ENCODE results near the gene ITGA2B. TPM values are rescaled to one million over a fixed set of nuclear protein-coding genes. Genes with fewer than 3 reads are reported as not detected.

The ITGA2B gene
- total and polyA plus RNA-seq, 2 experiments from 2014 or later, result 13.3 to 13.9 TPM

DNA sequence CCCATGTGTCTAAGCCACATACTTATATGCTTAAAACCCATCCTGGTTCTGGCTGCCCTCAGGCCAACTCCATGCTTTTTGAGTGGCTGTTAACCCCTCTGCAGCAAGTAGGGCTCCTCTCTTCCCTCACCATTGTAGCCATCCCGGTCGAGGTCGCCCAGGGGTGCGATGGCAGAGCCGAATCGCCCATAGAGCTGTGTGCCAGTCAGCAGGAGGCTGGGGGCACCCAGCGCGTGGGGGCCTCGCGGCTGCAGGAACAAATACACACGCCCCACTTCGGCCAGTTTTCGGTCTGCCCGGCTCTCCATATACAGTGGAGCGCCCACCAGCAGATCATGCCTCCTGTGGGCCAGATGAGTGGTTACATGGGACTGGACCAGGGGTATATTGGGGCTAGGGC, 6.1 kb downstream of the ITGA2B start (continued):
- TF ChIP-seq, protein P1, sequence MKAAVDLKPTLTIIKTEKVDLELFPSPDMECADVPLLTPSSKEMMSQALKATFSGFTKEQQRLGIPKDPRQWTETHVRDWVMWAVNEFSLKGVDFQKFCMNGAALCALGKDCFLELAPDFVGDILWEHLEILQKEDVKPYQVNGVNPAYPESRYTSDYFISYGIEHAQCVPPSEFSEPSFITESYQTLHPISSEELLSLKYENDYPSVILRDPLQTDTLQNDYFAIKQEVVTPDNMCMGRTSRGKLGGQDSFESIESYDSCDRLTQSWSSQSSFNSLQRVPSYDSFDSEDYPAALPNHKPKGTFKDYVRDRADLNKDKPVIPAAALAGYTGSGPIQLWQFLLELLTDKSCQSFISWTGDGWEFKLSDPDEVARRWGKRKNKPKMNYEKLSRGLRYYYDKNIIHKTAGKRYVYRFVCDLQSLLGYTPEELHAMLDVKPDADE (IDR thresholded peaks at IDR 0.05), result no peak
- TF ChIP-seq, protein P2, sequence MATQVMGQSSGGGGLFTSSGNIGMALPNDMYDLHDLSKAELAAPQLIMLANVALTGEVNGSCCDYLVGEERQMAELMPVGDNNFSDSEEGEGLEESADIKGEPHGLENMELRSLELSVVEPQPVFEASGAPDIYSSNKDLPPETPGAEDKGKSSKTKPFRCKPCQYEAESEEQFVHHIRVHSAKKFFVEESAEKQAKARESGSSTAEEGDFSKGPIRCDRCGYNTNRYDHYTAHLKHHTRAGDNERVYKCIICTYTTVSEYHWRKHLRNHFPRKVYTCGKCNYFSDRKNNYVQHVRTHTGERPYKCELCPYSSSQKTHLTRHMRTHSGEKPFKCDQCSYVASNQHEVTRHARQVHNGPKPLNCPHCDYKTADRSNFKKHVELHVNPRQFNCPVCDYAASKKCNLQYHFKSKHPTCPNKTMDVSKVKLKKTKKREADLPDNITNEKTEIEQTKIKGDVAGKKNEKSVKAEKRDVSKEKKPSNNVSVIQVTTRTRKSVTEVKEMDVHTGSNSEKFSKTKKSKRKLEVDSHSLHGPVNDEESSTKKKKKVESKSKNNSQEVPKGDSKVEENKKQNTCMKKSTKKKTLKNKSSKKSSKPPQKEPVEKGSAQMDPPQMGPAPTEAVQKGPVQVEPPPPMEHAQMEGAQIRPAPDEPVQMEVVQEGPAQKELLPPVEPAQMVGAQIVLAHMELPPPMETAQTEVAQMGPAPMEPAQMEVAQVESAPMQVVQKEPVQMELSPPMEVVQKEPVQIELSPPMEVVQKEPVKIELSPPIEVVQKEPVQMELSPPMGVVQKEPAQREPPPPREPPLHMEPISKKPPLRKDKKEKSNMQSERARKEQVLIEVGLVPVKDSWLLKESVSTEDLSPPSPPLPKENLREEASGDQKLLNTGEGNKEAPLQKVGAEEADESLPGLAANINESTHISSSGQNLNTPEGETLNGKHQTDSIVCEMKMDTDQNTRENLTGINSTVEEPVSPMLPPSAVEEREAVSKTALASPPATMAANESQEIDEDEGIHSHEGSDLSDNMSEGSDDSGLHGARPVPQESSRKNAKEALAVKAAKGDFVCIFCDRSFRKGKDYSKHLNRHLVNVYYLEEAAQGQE (IDR thresholded peaks at IDR 0.05; ENCODE audit: unreplicated experiment), result no peak
- no peak for TF ChIP-seq ZNF114 (CRISPR knock-in tag; IDR thresholded peaks at IDR 0.05)
- TF ChIP-seq CREB1 (CRISPR knock-in tag; IDR thresholded peaks at IDR 0.05; ENCODE audit: low read depth), result no peak
- TF ChIP-seq ZNF331 (CRISPR knock-in tag; IDR thresholded peaks at IDR 0.05; ENCODE audit: low read depth), result no peak
- TF ChIP-seq NANOG (IDR thresholded peaks at IDR 0.05; ENCODE audit: borderline replicate concordance), result no peak
- TF ChIP-seq JUNB (IDR thresholded peaks at IDR 0.05; ENCODE audit: unreplicated experiment), result no peak
- no peak for TF ChIP-seq STAT1 (IDR thresholded peaks at IDR 0.05; ENCODE audit: unreplicated experiment)
- TF ChIP-seq, protein P3, sequence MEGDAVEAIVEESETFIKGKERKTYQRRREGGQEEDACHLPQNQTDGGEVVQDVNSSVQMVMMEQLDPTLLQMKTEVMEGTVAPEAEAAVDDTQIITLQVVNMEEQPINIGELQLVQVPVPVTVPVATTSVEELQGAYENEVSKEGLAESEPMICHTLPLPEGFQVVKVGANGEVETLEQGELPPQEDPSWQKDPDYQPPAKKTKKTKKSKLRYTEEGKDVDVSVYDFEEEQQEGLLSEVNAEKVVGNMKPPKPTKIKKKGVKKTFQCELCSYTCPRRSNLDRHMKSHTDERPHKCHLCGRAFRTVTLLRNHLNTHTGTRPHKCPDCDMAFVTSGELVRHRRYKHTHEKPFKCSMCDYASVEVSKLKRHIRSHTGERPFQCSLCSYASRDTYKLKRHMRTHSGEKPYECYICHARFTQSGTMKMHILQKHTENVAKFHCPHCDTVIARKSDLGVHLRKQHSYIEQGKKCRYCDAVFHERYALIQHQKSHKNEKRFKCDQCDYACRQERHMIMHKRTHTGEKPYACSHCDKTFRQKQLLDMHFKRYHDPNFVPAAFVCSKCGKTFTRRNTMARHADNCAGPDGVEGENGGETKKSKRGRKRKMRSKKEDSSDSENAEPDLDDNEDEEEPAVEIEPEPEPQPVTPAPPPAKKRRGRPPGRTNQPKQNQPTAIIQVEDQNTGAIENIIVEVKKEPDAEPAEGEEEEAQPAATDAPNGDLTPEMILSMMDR (conservative IDR thresholded peaks at IDR 0.05; ENCODE audit: low read depth in 2 of 2), result no peak

DNA sequence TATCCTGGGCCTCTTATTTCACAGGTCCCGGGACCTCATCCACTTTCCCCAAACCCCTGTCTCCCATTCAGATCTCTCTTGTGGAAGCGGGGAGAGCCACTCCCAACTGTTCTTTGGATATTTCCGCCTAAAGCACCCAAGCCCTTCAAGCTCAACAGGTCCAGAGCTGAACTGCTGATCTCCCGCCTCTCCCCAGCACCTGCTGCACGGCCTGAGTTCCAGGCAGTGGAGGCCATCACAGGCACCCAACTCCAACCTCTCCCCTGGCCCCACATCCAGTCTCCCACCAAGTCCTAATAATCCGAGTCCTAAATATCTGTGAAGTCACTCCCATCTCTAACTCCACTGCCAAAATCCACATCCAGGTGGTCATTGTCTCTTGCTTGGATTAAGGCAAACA, 6.5 kb downstream of the ITGA2B start:
- Histone ChIP-seq H2AFZ (no peak overlapping the region), H3F3A (replicated peaks; ENCODE audit: low read depth) (0 out of 2 replicates have a peak, but pooled peaks cover 3% of the 10 kb centered on the region), H3K4me1 (ENCODE audit: insufficient read depth) (peaks cover 7% of the 10 kb centered on the region), H3K27ac (ENCODE audit: low read depth) (no peak overlapping the region), H3K36me3 (ENCODE audit: insufficient read depth) (no peaks in the 10 kb centered on the region), H4K20me1 (replicated peaks; ENCODE audit: insufficient read depth) (no peaks in the 10 kb centered on the region), H3K27me3 (ENCODE audit: insufficient read depth) (peaks cover 51% of the 10 kb centered on the region), H3K9me2 (ENCODE audit: insufficient read depth) (no peaks in the 10 kb centered on the region), H3K4me2 (no peak overlapping the region), H3K4me3 (no peak overlapping the region), H3K79me2 (replicated peaks; ENCODE audit: insufficient read depth) (no peaks in the 10 kb centered on the region)
- no peak for ATAC-seq
- Mint-ChIP-seq H3K36me3 (ENCODE audit: low read depth) (peaks cover 3% of the 10 kb centered on the region; the same call in 2 of the 3 replicates), H3K9me3 (no peaks in the 10 kb centered on the region; the same call in 2 of the 3 replicates), H3K27ac (no peak overlapping the region), H3K27me3 (ENCODE audit: insufficient read depth, low read depth, poor library complexity) (peaks cover 41% of the 10 kb centered on the region), H3K4me1 (peaks cover 13% of the 10 kb centered on the region), H3K4me3 (no peak overlapping the region)
- TF ChIP-seq, protein P1 (IDR thresholded peaks at IDR 0.05), result no peak
- no peak for TF ChIP-seq ZNF331 (CRISPR knock-in tag; IDR thresholded peaks at IDR 0.05; ENCODE audit: low read depth)
- no peak for TF ChIP-seq EZH2phosphoT487 (IDR thresholded peaks at IDR 0.05; ENCODE audit: unreplicated experiment)
- TF ChIP-seq POLR2AphosphoS5 (IDR thresholded peaks at IDR 0.05; ENCODE audit: low read depth), result no peak
- no peak for TF ChIP-seq NANOG (IDR thresholded peaks at IDR 0.05; ENCODE audit: borderline replicate concordance)
- DNase-seq (ENCODE audit: low spot score), result no peak
